Cardiac septum (tissue), 1 donor: ENCODE measurements around the gene GALNT17. TPM values are rescaled to one million over a fixed set of nuclear protein-coding genes. Genes with fewer than 3 reads are reported as not detected.
"Not testable (repeated sequence)": the region's sequence is repeated elsewhere in the genome, so short reads cannot be mapped to it uniquely, and the experiment has no call there.

ENCODE experiments used
- DNase-seq: peaks from one replicate; pipeline ENCODE4 v3.0.0-alpha.2; 2020; ENCODE audit warnings: low spot score
- intact Hi-C: fragments of 100-400 bp; cut with DNase I; formaldehyde crosslinking; loops from one replicate; pipeline ENCODE4 v1.14.0; 2022
- total RNA-seq: library from RNA; stranded (reverse); fragmentation: NEBNext Ultra II Directional; extraction: Animal tissue kit (Norgen Biotek cat#: 25700); gene quantifications from one replicate; pipeline ENCODE4 v1.2.1, GENCODE V29; 2021
- donor health status: DM: no; HTN: no; CAD: no.

The GALNT17 gene
- total RNA-seq, 1 donor from 2014 or later = 60.6 TPM

DNA sequence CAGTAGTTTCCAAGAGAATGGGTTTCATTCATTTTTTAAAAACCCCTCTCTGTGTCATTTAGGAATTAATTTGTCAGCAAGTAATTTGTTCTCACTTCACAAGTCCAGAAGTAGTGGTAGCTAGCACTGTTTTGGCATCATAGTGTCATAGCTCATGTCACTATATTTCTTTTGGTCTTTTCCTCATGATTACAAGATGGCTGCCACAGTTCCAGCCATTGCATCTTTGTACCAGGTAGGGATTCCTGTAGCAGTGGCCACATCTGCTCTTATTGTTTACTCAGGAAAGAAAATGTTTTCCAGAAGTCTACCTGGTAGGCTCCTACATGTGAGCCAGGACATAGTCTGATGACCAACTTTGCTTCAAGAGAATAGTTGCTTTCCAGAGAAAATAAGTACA is 16.2 kb downstream of the GALNT17 start:
- no peak for DNase-seq
- intact Hi-C loops = no loop called here

DNA sequence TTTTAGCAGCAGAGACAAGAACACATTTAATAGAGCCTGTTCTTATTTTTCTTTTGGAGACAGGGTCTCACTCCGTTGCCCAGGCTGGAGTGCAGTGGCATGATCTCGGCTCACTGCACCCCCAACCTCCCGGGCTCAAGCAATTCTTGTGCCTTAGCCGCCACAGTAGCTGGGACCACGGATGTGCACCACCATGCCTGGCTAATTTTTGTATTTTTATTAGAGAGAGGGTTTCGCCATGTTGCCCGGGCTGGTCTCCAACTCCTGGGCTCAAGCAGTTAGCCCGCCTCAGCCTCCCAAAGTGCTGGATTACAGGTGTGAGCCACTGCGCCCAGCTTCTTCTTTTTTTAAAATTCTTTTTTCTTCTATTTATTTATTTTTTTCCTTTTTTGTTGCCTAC is 23.3 kb downstream of the GALNT17 start:
- intact Hi-C loops = no loop called here
- DNase-seq = no peak

DNA sequence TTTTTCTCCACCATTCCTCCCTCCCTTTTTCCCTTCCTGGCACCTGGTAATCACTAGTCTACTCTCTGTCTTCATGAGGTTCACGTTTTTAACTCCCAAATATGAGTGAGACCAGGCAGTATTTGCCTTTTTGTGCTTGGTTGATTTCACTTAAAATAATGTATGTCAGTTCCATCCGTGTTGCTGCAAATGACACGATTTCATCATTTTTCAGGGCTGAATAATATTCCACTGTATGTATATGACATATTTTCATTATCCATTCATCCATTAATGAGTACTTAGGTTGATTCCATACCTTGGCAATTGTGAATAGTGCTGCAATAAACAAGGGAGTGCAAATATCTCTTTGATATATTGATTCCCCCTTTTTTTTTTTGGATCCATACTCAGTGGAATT is 25.8 kb downstream of the GALNT17 start:
- no peak for DNase-seq
- intact Hi-C loops = no loop called here

DNA sequence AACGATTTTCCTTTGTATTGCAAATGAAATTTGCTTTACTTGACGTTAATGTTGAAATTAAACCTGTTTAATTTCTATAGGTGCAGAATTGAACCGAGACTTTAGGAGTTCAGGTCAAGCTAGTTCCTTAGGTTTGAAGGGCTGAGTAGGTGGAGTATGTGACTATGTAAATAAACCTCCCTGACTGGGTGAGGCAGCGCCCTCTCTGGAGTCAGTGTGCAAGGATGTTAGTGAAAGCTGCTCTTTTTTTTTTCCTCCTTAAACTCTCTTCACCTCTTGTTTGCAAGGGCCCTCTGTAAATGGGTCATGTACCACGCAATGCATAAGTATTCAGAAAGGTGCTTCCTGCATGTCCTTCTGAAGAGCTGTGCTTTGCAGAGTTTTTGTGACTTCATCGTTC is 33.8 kb downstream of the GALNT17 start:
- no peak for DNase-seq
- intact Hi-C loops = no loop called here

DNA sequence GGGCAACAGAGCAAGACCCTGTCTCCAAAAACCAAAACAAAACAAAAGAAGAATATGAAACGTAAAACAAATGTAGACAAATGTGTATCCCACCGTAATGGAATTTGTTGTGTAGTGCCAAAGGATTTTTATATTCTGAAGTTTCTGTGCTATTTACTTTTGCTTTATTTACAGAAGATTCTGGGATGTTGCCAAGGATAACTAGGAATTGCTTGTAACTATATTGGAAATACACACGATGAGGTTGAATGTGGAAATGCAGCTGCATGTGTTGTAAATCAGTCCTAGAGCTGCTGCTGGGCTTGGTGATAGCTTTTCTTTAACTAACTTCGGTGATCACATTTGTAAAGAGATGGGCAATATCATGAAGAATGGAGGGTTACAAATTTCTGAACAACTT is 39.5 kb downstream of the GALNT17 start:
- no peak for DNase-seq
- intact Hi-C loops = no loop called here

DNA sequence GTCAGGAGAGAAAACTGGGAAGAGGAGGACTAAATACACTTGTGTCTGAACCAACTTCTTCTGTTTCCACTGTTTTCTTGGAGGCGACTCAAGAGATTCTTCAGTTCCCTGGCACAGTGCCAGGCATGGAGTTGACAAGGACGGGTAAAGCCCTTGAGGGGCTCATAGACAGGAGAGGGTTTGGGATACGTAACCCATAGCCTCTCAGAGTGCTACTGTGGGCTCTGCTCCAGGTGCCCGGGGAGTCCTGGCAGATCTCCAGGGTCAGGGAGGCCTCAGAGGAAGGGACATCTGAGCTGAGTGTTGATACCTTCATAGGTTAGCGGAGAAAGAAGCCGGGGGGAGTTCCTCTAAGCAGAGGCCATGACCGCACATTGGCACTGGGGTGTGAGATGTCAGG is 42.0 kb downstream of the GALNT17 start:
- intact Hi-C loops = no loop called here

DNA sequence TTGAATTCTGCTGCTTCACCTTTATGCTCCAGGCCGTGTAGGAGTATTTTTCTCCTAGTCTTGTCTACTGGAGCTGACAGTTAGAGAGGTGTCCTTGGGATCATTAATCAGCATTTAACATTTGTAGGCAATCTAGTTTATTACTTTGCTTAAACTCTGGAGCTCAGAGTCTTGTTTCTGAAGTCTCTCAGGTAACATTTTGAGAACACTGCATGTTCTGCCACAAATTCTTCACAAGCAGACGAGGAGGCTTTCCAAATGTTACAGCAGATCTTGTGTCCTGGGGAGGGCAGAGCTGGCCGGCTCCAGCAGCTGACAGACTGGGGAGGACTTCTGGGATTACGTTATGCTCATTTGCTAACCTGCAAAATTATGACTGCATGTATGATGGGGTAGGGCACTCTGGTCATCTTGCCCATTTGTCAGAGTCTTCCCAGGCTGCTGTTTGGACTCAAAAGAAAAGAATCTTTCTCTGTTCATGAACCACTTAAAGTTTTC is 50.5 kb downstream of the GALNT17 start:
- intact Hi-C loops = no loop called here
- DNase-seq = no peak

More for the DNA sequence above, 42.0 kb downstream of the GALNT17 start:
- no peak for DNase-seq

DNA sequence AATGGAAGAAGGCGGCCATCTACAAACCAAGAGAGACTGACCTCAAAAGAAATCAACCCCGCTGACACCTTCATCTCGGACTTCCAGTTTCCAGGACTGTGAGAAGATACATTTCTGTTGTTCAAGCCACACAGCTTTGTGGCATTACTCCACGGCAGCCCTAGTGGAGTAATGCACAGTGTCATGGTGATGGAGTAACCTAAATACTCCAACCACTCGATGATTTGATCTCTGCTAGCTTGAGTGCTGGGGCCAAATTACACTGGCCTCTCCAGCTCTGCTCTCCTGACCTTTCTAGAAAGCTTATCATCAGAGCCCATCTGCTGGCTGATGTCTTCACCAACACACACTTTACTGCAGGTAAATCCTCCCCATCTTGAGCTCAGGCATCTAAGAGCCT is 52.2 kb downstream of the GALNT17 start:
- intact Hi-C loops = no loop called here
- DNase-seq = no peak

DNA sequence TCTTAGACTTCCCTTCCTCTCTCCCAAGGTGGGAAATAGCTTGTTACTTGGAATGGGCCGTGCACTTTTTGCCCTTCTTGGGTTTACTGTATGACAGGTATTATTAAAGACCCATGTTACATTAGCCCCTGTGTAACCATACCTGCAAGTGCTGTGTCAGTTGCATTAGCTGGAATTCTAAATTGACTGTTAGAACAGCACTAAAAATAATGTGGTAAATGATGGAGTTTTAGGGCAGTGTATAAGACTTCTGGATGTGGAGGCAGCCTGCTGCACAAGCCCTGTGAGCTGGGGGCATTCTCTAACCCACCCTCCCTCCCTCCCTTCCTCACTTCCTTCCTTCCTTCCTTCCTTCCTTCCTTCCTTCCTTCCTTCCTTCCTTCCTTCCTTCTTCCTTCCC is 52.7 kb downstream of the GALNT17 start:
- no peak for DNase-seq
- intact Hi-C loops = no loop called here

DNA sequence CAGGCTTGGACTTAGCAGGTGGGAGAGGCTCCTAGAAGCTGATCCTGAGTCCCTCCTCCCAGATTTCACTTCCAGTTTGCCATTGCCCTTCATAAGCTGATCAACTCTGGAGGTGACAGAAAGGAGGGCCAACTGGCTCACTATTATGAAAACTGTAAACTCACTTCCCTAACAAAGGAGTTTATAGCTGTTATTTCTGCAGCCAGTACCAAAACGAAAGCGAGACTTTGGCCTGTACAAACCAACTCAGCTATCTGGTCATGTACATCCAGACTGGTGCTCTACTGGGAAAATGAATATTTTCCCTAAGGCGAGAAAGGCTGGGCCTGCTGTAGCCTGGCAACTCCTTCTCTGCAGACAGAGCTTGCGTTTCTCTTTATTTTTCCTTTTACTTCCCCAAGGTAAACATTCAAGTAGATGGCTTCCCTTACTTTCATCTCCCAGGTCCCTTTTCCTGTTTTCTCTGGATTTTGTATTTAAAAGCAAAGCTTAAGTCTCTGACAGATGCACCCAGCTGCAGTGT is 54.7 kb downstream of the GALNT17 start:
- intact Hi-C loops = no loop called here

DNA sequence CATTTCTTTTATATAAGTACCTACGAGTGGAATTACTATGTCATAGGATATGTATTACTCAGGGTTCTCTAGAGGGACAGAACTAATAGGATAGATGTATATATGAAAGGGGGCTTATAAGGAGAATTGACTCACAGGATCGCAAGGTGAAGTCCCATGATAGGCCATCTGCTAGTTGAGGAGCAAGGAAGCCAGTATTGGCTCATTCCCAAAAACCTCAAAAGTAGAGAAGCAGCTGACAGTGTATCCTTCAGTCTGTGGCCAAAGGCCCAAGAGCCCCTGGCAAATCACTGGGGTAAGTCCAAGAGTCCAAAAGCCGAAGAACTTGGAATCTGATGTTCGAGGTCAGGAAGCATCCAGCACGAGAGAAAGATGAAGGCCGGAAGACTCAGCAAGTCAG is 59.8 kb downstream of the GALNT17 start:
- no peak for DNase-seq
- intact Hi-C loops = no loop called here

More for the DNA sequence above, 54.7 kb downstream of the GALNT17 start:
- no peak for DNase-seq

DNA sequence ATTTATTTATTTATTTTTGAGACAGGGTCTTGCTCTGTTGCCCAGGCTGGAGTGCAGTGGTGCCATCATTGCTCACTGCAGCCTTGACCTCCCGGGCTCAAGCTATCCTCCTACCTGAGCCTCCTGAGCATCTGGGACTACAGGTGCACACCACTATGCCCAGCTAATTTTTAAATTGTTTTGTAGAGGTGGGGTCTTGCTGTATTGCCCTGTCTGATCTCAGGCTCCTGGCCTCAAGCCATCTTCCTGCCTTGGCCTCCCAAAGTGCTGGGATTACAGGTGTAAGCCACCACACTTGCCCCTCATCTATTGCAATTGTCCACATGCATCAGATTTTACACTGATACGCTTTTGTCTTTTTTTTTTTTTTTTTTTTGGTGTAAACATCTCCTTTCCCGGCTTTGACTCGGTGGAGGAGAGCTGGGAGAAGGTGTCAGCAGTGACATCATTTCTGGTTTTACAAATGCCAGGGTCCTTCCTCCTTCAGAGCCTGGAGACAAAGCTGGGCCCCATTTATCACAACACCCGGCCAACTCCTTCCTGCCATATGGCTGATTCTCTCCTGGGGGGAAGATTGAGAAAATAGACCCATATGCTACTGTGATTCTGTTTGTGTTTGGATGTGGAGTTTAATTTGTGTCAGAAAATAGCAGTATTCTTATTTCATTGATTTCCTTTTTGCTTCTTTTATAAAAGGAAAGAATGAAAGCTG is 61.3 kb downstream of the GALNT17 start:
- intact Hi-C loops = no loop called here
- DNase-seq = no peak

DNA sequence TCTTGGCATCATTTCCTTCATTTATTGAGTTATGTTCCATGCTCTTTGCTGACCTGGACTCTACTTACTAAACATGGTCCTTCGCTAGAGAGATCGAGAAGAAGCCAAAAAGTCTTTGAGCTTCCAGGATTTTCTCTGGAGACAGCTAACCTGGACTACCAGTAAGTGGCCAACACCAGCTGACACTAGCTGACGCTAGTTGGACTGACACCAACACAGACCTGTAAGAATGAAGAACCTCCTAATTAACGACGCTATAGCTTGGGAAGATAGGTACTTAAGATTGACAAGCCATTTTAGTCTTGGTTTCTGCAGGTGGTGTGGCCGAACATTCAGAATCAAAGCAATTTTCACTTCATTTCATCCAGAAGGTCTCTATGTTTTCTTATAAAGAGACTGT is 66.4 kb downstream of the GALNT17 start:
- no peak for DNase-seq
- intact Hi-C loops = no loop called here

DNA sequence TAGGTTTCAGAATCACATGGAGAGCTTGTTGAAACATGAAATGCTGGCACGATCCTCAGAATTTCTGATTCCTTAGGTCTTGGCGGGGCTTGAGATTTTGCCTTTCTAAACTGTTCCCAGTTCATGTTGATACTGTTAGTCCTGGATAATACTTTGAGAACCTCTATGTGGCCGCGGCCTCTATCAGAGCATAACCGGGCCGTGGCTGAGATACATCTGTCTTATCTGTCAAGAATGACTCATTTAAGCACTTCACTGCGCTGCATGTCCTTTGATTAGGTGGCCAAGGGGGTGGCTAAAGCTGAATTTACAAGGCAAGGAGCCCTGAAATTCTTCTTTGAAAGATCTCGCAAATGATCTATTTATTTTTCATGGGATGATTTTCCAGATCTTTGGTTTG is 66.9 kb downstream of the GALNT17 start:
- no peak for DNase-seq

DNA sequence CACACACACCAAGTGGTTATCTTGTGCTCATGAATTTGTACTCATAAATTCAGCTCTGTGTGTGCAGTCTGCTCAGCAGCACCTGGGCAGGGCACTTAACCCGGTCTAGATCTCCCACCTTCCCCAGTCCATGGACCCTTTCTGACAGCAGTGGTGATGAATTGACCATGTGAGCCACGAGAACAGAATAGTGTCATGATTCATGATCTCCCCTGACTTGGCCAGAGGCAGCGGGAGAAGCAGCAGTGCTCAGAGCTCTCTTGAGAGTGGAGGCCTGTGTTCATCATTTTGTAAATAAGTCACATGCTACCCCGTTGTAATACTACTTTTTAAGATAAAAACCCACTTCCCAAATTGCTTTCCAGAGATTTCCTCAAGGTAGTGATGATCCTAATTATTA is 74.2 kb downstream of the GALNT17 start:
- no peak for DNase-seq
- intact Hi-C loops = no loop called here

More for the DNA sequence above, 66.9 kb downstream of the GALNT17 start:
- intact Hi-C loops = no loop called here

DNA sequence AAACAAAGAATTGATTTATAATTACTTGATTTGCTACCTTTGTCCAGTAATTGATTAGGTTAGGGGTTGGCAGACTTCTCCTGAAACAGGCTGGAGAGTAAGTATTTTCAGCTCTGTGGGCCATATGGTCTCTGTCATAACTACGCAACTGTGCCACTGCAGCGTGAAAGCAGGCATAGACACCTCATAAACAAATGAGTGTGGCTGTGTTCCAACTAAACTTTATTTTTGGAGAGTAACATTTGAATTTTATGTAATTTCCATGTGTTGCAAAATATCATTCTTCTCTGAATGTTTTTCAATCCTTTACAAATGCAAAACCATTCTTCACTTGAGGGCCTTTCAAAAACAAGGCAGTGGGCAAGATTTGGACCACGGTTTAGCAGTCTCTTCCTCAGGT is 76.9 kb downstream of the GALNT17 start:
- intact Hi-C loops = no loop called here
- DNase-seq = no peak

DNA sequence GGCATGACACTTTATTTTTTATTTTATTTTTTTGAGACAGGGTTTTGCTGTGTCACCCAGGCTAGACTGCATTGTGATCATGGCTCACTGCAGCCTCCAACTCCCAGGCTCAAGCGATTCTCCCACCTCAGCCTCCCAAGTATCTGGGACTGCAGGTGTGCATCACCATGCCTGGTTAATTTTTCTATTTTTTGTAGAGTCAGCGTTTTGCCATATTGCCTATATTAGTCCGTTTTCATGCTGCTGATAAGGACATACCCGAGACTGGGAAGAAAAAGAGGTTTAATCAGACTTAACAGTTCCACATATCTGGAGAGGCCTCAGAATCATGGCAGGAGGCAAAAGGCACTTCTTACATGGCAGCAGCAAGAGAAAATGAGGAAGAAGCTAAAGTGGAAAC is 77.5 kb downstream of the GALNT17 start:
- intact Hi-C loops, DNase-seq: not testable (repeated sequence)

DNA sequence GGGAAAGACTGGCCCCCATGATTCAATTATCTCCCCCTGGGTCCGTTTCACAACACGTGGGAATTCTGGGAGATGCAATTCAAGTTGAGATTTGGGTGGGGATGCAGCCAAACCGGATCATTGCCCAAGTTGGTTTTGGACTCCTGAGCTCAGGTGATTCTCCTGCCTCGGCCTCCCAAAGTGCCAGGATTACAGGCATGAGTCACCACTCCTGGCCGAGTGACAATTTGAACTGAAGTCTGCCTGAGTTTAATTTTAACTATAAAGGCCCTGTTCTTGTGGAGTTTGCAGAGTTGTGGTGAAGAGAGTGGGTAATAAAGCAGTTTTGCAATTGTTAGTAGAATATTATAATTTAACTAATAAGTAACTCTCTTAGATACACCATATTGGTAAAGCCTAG is 78.3 kb downstream of the GALNT17 start:
- intact Hi-C loops = no loop called here
- no peak for DNase-seq

DNA sequence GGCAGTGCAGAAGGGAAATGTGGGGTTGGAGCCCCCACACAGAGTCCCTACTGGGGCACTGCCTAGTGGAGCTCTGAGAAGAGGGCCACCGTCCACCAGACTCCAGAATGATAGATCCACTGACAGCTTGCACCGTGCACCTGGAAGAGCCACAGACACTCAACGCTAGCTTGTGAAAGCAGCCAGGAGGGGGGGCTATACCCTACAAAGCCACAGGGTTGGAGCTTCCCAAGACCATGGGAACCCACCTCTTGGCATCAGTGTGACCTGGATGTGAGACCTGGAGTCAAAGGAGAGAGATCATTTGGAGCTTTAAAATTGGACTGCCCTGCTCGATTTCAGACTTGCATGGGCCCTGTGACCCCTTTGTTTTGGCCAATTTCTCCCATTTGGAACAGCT is 80.5 kb downstream of the GALNT17 start:
- DNase-seq, intact Hi-C loops: not testable (repeated sequence)

DNA sequence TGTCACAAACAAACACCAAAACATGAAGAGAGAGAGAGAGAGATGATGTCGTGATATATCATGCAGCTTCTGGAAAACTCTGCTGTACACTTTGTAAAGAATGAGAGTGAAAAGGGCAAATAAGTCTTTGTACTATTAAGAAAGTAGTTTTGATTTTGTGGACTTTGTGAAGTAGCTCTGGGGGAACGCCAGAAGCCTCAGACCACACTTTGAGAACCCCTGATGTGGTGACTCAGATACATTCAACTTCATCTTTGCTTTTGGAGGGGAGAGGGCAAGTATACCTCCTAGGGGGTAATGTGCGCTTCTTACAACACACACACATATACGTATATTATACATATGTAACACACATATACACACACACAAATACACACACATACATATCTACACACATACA is 84.3 kb downstream of the GALNT17 start:
- intact Hi-C loops = no loop called here
- no peak for DNase-seq

DNA sequence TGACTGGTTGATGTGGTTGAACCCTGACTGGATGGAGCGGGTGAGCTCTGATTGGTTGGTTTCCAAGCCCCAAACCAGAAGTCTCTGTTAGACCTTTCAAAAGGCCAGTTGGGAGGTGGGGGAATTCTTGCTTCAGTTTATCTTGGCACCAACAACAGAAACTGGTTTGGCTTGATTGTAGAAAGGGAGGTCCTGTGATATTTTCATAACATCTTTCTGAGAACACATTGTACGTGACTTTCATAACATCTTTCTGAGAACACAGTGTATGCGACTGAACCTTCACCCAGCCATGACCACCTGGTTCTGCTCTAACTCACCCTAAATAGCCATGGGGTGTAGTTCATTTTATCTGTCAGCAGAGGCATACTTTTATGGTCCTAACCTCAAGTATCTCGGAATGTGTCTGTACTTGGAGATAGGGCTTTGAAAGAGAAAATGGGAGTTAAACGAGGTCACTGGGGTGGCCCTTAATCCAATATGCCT is 88.3 kb downstream of the GALNT17 start:
- no peak for DNase-seq
- intact Hi-C loops = no loop called here
